Left forelimb (tissue), 1 donor: ENCODE results near the gene TRMO.
"Not testable (repeated sequence)": the region's sequence is repeated elsewhere in the genome, so short reads cannot be mapped to it uniquely, and the experiment has no call there.

Source experiments
- DNase-seq: peaks from one replicate; pipeline ENCODE4 v3.0.0-alpha.2; 2018; ENCODE audit warnings: low spot score

TRMO gene, protein sequence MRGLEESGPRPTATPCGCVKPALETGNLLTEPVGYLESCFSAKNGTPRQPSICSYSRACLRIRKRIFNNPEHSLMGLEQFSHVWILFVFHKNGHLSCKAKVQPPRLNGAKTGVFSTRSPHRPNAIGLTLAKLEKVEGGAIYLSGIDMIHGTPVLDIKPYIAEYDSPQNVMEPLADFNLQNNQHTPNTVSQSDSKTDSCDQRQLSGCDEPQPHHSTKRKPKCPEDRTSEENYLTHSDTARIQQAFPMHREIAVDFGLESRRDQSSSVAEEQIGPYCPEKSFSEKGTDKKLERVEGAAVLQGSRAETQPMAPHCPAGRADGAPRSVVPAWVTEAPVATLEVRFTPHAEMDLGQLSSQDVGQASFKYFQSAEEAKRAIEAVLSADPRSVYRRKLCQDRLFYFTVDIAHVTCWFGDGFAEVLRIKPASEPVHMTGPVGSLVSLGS

DNA sequence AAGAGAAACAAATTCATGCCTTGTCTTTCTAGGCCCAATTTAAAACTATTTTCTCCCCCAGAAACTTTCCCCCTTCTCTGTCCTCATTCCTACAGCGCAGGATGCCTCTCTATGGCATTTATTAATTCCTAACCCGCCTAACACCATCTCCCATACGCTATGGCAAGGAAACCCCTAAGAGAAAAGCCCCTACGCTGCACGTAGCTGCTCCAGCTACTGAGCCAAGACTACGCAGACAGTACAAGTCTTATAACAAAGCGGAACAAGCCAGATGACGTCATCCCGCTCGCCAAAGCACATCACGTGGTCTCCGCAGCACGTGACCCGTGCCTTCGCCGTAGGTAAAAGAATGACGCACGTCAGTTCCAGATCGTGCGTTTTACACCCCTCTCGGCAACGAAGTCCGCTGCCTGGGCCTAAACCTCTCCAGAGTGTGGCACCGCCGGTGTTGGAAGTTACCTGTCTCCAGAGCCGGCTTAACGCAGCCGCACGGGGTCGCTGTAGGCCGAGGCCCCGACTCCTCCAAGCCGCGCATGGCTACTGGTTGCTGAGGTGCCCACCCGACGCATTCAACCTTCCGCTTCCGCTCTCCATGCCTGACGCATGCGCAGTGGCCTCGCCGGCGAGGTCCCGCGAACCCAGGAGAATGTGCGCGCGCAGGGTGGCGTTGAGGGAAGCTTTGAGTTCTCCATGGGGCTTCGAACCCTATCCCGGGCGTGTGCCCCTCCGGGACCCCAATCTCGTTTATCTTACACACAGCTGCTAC, at the start of gene TRMO:
TRMO (minus strand) TSS at position 542 of the 766 bp plus-strand sequence; CDS start at position 535, 7 bp downstream.
- DNase-seq, result peak; percentile 99

DNA sequence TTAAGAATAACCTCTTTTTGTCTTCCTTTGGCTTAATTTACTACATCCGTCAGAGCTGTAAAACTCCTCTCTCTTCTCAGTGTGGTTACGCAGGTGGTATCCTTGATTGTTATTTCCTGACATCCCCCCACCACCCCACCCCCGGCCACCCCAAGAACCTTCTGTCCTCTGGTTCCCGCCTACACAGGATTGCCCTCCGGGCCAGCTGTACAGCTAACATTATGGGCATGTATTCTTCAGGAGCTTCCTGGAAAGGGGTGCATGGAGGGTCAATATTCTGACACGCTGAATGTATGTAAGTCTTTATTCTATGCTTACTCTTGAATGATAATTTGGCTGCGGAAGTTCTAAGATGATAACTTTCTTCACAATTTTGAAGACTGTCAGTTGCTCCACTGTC, 47.9 kb upstream of the TRMO start:
- DNase-seq, result no peak

DNA sequence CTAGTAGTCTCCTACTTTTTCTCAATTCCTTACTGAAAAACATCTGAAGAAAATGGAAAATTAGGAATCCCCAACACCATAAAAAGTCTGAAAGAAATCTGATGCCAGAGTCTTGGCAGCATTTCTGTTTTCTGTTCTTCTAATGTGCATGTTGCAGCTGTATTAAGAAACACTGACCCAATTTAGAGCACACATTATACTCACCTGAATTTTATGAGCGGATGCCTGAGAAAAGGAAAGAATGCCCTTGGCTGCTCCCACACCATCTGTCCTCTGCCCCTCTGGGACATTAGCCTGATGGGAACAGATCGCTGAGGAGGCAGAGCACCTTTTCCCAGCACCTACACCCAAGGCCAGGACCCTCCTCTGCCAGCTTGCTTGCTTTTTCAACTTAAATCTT, 46.7 kb upstream of the TRMO start:
- DNase-seq, result no peak

DNA sequence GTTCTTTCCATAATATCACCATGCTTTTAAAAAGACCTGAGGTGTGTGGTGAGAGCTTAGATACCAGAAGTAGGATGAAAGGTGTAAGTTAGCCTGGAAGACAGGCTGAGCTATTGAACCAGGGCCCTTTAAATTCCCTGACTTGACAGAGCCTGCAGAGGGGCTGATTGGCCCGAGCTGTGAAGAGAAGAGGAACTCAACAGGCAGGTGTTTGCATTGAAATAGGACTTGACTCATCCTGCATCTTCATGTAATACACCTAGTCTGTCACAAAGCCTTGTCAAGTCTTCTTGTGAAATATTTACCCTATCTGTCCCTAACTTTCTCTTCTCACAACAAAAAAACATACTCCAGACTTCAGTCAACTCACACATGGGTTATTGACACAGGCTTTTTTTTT, 44.2 kb upstream of the TRMO start:
- DNase-seq, result no peak

DNA sequence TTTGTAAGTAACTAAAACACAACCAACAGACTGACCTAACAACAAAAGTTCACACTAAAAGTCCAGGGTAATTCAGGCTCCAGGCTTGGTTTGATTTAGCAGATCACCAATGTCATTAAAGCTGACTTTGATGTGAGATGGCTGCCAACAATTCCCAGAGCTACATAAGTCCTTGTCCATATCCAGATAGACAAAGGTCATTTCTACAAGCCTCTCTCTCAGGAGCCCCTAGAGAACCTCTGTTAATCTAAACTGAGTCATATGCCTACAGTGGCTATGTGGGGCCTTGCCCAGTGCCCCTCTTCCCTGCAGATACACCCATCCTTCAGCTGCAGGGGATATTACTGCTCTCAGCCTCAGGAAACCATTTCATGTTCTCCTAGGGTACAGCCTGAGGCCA, 42.6 kb upstream of the TRMO start:
- DNase-seq, result no peak

DNA sequence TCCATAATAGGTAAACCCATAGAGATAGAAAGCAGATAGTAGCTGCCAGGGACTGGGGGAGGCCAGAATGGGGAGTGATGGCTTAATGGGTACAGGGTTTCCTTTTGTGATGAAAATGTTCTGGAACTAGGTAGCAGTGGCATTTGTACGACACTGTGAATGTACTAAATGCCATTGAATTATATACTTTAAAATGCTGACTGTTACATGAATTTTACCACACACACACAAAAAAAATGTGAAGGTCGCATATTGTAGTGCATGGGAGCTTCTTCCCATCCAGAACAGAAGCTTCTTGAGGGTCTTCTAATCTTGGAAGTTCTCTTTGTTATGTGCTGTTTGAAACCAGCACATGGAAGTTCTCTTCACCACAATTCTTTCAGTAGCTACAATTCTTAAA, 40.9 kb upstream of the TRMO start:
- no peak for DNase-seq

DNA sequence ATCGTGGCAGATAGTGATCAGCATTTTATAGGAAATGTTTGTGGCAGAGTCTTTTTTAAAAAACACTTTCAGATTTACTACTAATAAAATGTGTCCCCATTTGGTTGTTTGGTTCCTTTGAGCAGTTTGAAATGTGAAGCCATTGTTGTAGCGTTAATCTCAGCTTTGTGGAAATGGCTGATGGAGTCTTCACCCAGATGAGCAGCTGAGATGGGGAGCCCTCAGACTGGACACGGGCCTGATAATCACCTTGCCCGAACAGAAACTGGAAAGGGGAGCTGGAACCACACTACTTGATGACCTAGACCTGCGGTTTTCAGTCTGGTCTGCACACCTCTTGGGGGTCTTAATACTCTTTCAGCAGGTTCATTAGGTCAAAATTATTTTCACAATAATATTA, 40.3 kb upstream of the TRMO start:
- no peak for DNase-seq

DNA sequence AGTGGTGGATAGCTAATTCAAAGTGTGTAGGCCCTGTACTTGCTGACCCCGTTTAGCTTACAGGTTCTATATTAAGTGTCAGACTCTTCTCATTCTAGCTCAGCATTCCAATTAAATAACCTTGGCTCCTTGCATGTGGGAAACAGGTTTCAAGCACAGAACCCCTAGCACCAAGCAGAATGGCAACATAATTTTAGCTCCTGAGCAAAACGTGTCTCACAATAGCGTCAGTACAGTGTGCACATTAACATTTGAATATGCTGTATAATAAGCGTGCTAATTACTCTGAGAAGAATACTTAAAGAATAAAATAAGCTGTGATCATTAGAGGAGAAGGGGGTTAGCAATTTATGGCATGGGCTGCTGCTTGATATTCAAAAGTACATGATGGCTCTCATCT, 39.8 kb upstream of the TRMO start:
- no peak for DNase-seq

DNA sequence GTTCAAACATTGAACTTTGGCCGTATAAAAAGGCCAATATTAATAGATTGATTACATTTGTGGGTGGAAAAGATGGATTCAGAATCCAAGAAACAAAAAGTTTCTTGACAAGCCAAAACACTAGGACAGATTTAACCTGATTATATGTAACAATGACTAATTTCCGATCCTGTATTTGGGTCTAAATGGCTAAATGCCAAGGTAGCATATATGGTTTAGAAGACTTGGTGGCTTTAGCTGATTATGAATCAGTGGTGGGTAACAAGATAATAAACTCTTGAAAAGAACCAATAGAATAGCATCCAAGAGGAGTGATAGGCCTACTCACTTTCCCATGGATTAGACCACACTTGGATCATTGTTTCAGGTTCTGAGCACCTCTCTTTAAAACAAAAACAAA, 39.1 kb upstream of the TRMO start:
- DNase-seq, result no peak

DNA sequence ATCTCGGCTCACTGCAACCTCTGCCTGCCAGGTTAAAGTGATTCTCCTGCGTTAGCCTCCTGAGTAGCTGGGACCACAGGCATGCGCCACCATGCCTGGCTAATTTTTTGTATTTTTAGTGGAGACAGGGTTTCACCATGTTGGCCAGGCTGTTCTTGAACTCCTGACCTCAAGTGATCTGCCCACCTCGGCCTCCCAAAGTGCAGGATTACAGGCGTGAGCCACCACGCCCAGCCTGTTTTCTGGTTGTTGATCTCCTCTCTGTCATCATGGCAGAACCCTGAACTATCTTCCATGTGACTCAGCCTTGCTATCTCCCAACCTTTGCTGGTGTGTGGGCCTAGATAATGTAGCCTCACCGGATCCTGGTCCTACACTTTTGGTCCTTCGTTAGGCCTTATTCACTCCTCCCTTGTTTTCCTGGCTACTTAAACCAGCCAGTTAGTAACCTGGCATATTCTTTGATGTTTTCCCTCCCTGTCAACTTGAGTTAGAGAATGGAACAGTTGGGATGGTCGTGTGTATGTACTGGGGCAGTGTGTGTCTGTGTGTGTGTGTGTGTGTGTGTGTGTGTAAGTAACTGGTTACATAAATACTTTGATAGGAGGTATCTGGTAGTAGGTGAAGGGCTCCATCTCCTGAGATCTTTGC, 38.5 kb upstream of the TRMO start:
- DNase-seq, result not testable (repeated sequence)

DNA sequence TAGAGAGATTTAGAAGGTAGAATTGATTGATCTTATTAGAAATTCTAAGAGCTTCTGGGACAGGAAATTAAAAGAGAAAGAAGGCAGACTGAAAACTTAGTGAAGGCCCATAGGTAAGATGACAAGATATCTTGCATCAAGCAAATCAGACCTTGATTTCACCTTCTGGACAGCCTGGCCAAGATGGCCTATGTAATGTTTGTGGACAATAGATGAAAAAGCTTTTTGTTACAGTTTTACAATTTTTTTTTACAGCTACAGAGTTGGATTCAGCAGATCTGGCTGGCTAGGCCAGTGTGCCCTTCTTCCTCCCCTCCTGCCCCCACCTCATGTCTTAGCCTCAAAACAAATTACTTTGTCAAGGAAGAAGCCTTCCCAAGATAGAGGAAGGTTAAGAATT, 37.3 kb upstream of the TRMO start:
- no peak for DNase-seq

DNA sequence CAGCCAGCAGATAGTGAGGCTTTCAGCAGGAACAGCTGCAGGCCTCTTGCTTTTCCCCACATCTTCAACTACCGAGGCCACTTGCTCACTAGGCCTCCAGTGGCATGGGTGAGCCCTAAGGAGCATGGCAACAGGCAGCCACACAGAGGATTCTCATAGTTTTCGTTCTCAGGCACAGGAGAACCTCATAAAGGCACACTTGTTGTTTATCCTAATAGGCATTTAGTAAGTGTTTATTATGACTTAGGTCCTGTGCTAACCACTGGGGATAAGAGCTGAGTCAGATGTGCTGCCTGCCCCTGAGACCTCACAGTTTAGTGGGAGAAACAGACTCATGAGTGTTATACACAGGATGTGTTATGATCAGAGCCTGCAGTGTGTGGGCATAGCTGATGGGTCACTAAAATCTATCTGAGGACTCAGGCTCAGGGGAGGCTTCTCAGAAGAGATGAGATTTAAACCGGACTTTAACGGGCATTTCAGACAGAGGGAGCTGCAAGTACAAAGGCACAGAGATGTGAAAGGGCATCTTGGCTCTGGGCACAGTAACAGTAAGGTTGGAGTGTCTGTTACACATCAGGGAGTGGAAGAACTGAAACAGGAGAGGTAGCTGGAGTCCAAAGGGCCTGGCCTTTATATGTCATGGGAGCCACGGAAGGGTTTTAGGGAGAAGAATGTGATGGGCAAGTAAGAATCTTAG, 36.7 kb upstream of the TRMO start:
- DNase-seq, result no peak

DNA sequence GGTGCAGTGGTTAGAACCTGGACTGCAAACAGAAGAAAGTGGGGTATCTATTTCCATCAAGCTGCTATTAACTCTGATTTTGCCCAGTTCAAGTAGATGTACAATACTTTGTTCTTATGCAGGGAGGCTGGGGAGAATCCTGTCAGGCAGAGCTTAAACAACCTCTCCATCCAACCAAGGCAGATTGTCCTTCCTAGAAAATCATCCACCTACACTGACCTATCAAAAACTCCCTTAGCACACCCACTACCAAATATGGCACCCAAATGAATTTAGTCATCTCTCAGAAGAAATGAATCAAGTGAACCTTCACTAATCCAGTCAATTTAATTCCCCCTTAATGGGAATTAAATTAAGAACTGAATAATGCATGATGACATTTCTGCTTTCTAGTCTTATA, 34.0 kb upstream of the TRMO start:
- DNase-seq, result no peak

DNA sequence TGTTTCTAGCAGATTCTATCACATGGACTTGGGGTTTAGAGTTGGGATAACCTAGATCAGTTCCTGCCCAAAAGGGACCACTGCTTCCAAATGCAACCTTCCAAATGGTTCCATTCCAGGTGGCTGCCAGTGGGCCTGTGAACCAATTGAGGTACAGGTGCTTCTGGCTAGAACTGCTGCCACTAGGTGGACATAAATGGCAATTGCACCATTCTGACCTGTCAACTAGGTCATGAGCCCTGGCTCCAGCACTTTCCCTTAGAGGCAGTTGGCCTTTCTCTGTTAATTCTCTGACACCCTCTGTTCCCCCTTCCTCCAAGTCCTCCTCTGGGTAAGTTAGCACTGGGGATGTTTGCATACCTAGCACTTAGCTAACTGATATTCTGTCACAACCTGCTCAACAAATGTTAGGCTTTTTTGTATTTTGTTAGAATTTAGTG, 32.3 kb upstream of the TRMO start:
- DNase-seq, result no peak

DNA sequence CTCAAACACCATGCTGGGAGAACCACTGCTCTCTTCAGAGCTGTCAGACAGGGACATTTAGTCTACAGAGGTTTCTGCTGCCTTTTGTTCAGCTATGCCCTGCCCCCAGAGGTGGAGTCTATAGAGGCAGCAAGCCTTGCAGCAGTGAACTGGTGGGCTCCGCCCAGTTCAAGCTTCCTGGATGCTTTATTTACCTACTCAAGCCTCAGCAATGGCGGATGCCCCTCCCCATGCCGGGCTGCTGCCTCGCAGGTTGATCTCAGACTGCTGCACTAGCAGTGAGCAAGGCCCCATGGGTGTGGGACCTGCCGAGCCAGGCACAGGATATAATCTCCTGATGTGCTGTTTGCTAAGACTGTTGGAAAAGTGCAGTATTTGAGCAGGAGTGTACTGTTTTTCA, 28.6 kb upstream of the TRMO start:
- DNase-seq, result not testable (repeated sequence)

DNA sequence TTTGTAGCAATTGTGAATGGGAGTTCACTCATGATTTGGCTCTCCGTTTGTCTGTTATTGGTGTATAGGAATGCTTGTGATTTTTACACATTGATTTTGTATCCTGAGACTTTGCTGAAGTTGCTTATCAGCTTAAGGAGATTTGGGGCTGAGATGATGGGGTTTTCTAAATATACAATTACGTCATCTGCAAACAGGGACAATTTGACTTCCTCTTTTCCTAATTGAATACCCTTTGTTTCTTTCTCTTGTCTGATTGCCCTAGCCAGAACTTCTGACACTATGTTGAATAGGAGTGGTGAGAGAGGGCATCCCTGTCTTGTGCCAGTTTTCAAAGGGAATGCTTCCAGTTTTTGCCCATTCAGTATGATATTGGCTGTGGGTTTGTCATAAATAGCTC, 24.8 kb upstream of the TRMO start:
- not testable (repeated sequence) for DNase-seq

DNA sequence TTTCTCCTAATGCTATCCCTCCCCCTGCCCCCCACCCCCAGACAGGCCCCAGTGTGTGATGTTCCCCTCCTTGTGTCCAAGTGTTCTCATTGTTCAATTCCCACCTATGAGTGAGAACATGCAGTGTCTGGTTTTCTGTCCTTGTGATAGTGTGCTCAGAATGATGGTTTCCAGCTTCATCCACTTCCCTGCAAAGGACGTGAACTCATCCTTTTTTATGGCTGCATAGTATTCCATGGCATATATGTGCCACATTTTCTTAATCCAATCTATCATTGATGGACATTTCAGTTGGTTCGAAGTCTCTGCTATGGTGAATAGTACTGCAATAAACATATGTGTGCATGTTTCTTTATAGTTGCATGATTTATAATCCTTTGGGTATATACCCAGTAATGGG, 23.2 kb upstream of the TRMO start:
- not testable (repeated sequence) for DNase-seq

DNA sequence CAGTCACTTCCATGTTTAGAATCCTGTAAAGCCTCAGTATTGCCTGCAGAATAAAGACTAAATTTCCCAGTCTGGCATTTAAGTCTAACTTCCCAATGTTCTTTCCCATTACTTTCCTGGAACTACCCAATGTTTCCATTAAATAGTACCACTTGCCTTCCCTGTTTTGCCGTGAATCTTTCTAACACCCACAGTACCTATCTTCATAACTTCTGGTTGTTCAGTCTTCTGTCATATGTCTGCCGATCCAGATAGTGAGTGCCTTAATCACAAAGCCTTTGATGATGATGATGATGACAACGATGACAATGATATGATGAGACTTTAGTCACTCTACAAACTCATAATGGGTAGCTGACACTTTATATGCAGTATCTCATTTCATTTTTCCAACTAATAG, 22.3 kb upstream of the TRMO start:
- DNase-seq, result no peak

DNA sequence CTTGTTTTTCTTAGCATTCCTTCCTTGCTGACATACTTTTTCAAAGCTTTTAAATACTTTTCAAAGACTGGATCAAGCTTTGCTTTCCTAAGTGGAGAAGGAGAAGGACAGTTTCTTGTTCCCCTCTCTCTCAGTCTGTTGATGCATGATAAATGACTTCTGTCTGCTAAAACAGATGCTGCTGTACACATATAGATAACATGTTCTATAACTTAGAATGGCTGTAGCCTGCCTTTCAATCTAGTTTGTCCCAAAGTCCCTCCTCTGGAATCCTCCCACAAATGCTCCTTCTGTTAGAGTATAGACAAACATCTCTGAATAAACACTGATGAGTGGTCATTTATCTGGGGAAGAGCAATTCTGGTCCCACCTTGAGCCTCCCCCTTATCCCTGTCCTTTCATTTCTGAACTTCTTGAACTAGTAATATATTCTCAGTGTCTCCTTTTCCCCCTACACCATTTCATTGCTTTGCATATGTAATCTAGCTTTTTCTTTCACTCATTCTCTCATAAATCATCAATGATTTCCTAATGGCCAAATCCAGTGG, 21.1 kb upstream of the TRMO start:
- no peak for DNase-seq

DNA sequence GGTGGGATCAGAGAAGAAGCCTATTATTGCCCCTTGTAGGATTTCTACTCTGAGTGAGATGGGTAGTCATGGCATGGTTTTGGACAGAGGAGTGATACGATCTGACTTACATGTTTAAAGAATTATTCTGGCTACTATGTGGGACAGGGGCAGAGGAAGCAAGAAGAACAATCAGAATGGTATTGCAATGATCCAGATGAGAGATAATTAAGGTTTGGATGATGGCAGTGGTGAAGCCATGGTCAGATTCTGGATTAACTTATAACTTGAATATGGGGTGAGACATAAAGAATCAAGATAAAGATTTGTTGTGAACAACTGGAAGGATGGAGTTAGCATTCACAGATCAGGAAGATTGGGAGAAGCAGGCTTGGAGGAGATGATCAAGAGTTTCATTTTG, 19.0 kb upstream of the TRMO start:
- DNase-seq, result no peak

DNA sequence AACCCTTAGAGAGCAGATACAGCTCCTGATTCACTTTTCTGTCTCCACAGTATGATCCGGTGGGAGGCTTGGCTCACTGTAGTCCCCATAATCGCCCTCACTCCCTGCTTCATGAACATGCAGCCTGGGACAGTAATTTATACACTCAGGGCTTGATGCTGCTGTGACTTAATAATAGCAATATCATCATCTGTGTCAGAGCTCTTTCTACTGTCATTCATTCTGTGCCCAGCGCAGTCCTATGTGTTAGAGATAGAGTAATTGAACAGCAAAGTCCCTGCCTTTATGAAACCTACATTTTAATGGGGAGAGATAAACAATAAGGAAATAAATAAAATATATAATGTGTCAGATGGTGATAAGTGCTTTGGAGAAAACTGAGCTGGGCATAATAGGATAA, 18.4 kb upstream of the TRMO start:
- no peak for DNase-seq

DNA sequence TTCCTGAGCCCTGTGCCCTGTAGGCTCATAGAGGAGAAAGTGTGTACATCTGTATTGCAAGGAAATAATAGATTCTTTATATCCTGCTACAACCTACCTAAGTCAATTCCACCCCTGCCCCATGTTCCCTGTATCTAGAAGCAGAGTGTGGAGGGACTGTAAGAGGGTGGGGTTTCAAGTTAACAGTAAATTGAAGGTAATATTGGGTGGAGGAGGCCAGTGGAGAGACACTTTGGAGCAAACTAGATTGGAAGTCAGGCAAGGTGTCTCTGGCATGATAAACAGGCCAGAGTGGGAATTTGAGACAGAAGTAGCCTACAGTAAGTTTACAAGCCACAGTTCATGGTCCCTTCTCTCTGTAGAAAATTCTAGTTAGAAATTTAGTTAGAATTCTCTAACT, 17.9 kb upstream of the TRMO start:
- no peak for DNase-seq
